Ureter (tissue), 1 donor: ENCODE data around the gene MEGF6. TPM values are rescaled to one million over a fixed set of nuclear protein-coding genes. Genes with fewer than 3 reads are reported as not detected.

ENCODE experiments used
- DNase-seq: peaks from one replicate; pipeline ENCODE4 v3.0.0-alpha.2; 2020; ENCODE audit warnings: low spot score
- total RNA-seq: library from RNA; stranded (reverse); gene quantifications from one replicate; pipeline ENCODE4 v1.2.4, GENCODE V29; 2023
- donor health status: DM: yes; HTN: yes; CAD: no.

Gene MEGF6
- total RNA-seq, 1 donor from 2014 or later, result 22.2 TPM

DNA sequence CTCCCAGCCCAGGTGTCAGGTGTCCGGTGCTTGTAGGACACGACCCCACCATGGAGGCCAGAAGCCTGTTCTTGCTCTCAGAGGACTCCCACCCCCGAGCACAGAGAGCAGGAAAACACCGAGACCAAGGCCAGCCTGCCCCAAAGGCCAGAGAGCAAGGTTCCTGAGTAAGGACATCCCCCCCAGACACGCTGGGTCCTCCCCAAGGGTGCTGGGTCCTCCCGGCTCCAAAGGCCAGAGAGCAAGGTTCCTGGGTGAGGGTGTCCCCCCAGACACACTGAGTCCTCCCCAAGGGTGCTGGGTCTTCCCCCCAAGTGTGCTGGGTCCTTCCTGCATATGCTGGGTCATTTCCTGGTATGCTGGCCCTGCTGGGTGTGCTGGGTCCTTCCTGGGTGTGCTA is 40.0 kb downstream of the MEGF6 start:
- DNase-seq, result no peak

DNA sequence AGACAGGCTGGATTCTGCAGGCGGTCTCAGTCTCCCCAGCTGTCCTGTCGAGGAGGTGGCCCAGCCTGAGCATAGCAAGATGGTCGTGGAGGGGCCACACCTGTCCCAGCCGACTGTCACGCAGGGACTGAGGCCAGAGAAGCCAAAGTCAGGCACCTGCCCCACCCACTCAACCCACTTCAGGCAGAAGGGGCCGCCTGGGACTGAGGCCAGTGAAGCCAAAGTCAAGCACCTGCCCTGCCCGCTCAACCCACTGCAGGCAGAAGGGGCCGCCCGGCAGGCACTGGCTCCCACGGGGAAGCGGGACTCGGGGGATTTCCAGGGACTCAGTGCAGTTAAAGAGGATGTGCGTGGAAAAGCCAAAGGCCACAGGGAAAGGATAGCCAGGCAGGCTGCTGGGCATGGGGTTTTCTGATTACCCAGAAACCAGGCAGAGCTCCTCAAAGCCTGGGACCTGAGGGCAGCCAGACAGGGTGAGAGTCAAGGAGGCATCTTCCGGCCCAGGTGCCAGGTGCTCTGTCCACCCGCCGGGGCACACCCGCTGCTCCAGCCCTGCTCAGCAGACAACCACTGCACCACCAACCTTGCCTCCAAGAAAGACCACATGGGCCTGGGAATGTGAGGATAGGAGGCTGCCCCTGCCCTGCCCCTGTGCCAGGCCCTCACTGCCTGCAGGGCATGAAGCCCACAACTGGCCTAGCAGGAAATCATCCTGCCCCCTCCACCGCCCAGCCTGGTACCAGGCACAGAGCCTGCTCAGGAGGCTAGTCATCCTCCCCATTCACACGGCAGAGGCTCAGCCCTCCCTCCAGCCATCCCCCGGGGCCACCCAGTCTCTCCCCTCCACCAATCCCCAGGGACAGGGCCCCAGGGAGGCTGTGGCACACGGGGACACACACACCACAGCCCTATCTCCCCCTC is 41.0 kb downstream of the MEGF6 start:
- DNase-seq, result no peak

DNA sequence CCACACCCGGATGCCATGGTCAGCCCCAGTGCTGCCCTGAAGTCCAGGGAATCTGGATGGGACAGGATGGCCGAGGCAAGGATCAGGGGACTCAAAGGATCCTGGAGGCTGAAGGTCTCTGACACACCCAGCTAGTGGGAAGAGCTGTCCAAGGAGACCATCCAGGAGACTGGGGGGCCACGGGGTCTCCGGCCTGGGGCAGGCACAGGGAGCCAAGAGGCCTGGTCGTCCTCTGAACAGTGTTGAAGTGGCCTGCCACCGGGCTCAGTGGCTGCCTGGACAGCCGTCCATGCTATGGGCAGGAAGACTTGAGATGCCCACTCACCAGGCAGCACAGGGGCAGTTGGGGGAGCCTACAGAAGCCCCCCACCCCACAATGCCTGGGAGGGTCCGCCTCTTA is 41.9 kb downstream of the MEGF6 start:
- DNase-seq, result no peak

DNA sequence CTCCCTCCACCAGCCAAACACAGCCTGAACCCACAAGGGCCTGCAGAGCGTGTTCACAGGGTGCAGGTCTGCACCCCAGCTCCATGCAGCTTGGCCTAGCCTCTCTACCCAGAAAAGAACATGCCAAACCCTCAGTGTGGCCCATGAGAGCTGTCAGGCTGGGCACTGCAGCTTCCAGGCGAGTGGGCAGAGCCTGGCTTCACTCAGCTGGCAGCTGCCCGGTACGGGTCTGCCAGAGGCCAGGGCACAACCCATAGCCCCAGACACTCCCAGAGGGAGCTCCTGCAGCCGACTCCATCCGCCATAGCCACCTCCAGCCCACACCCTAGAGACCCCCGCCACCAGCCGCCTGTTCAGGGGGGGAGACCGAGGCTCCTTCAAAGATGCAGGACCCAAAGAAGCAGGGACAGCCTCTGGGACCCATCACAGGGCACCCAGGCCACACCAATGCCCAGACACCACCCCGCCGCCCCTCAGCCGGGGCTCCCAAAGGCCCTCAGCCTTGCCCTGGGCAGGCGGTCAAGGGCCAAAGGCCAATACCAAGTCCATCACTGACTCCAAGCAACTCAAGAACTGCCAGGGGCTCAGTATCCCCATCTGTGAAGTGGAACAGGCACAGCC is 42.4 kb downstream of the MEGF6 start:
- DNase-seq, result no peak

DNA sequence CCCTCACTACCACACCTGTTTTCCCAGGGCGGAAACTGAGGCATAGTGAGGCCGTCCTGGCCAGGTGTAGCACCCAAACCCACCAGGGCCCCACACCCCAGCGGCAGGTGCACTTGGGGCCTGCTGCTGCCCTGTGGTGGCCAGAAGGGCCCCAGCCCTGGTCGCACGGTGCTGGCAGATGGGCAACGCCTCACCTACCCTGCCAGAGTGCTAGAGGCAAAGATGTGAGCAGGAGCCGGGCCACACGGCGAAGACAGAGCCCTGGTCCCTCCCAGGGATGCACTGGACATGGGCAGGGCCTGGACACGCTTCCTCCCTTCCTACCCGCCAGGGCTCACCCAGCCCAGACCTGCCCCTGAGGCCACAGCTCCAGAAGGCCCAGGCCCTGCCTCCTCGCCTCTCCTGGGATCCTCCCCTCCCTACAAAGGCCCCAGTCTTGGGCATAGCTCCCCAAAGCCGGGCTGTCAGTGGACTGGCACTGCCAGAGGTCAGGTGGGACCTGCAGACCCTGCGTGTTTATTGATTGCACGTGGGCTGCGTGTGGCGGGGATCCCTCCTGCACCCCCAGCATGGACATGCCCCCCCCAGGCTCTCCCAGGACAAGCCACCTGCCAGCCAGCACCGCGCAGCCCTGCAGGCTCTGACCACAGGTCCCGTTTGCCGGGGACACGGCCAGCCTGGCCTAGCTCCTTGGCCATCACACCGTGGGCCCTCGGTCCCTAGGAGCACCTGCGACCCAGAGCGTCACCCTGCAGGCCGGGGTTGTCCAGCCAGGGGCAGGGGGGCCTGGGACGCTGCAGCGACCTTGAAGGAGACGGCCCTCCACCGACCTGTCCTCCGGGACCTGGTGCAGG is 44.1 kb downstream of the MEGF6 start:
- DNase-seq, result no peak

DNA sequence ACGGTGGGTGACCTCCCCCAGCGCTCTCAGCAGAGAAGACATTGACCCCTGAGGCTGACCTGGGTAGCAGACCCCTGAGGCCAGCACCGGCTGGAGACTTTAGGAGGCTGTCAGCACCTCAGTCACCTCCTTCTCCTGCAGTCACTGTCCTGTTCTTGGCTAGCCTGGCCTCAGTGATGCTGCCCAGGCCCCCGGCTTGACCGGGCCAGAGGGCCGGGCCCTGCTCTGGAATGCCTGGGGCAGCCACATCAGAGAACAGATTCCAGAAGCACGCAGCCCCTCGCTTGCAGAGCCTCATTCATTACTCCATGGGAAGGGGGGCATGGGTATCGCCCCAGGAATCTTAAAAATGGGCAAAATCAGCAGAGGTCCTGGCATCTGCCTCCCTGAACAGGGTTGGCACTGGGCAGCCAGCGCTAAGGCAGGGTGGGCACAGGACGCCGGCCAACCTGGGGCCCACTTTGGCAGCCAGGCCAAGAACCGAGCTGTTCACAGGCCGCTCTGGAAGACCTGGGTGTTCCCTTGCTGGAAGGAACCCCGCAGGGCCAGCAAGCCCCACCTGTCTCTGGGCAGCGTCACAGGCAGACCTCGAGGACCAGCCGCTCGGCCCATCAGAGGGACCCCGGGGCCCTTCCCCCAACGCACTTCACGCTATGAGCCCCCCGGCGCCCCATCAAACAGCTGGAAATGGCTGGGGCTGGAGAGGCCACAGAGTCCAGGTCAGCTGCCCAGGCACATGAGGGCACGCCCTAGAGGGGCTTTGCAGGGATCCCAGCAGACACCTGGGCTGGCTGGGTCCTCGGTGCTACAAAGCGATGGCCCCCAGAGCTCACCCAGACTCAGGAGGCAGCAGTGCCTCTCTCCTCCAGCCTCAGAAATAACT is 45.1 kb downstream of the MEGF6 start:
- DNase-seq, result no peak

DNA sequence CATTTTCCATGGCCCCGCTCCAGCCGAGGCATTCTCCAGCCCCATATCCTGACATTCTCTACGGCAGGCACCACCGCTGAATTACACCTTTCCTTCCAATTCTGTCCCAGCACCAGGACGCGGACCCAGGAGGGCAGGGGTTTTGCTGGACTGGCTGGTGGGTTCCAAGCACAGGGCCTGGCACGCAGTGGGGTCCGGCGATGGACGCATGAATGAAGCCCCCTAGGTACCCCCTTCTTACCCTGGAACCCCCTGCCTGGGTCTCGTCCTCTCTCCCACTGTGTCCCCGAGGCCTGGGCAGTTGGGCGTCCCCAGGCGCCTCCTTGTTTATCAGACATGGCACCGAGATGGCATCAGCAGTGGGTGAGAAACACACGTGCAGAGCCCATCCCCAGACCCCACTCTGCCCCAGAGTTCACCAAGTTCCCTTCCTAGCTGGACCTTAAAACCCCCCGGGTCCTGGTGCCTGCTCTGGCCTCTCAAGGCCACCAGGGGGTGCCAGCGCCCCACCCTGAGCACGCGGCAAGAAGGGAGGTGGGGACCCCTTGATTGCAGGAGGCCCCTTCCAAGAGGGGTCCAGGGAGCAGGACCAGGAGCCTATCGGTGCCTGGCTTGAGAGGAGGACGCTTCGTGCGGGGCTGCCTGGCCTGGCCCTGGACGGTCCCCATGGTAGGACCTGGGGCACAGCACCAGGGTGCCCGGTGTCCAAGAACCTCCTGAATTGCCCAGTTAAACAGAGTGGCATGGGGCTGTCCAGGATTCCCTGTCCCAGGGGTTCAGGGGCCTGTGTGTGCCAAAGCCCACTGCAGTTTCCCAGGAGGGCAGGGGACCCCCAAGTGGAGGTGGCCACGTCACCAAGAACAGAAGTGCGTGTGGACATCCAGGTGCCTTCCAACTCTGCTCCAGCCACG is 46.1 kb downstream of the MEGF6 start:
- DNase-seq, result no peak

DNA sequence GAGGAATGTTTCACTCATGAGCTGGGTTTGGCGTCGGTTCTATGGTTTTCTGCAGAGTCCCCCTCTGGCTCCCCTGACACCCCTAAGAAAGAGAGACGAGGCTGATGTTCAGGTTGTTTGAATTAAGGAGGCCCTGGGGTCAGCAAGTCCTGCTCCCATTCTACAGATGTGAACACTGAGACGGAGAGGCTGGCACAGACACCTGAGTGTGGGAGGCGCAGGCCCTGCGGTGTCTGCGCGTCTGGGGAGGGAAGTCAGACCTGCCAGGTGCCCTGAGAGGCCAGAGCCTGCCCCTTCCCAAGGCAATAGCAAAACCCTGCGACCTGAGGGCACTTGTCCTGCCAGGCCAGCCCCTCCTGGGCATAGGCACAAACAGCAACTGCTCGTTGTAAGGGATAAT is 47.7 kb downstream of the MEGF6 start:
- no peak for DNase-seq

DNA sequence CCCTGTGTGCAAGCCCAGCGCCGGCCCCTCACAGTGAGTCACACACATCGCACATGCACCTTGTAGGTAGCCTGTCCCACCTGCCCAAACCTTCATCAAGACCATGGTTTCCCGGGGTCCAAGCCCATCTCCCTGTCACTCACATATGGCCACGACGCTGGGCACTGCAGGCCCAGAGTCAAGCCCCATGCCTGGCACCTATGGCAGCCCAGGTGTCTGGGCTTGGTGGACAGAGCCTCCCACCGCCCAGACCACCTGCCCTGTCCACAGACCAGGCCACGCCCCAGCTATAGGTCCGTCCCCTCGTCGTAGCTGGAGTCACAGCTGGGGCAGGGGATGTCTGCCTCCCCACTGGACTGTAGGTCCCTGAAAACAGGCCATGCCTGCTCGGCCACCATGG is 48.2 kb downstream of the MEGF6 start:
- no peak for DNase-seq

DNA sequence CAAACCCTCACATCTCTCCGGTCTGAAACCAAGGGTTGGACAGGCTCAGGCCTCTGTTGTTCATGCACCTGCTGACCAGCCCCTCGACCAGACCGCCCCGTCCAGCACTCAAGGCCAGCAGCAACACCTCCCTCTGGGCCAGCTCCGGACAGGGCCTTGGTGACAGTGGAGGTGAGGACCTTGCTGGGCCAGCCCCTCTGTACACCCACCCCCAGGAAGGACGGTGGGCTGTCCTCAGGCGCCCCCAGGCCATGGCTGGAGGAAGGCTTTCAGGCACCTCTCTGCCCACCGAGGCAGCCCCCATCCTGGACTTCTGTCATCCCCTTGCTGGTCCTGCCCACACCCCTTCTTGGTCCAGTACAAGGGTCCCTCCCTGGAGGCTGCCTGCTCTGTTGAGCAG is 48.6 kb downstream of the MEGF6 start:
- DNase-seq, result no peak

DNA sequence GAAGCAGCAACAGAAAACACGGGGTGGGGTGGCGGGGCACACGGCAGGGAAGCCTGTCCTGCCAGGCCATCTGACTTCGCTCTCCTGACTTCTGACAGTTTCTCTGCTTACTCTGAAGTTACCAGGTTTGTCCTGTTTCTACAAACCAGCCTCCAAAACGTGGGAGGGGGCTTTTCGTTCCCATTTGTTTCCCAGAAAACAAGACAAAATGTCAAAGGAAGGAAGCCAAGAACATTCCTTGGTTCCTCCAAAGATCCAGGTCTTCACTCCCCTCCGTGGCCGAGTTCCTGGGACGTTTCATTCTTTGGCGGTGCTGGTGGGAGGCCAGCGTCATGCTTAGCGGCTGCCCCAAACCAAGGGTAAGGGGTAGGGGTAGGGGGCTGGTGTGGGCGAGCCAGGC is 49.6 kb downstream of the MEGF6 start:
- no peak for DNase-seq

DNA sequence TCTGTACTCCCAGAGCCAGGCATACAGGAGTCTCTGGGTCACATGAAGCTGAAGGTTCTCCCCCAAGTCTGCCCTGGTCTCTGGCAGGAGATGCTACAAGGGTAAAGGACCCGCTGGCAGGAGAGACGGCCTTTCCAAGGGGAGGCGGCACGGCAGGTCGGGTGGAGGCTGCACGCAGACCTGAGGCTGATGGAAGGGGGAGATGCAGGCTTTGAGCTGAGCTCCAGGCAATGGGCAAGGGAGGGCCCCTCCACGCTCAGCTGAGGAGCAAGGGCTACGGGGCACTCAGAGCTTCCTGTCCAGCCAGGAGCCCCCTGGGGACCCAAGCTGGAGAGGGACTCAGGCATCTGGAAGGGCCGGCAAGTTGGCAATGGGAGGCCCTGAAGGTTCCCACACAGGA is 50.3 kb downstream of the MEGF6 start:
- no peak for DNase-seq

DNA sequence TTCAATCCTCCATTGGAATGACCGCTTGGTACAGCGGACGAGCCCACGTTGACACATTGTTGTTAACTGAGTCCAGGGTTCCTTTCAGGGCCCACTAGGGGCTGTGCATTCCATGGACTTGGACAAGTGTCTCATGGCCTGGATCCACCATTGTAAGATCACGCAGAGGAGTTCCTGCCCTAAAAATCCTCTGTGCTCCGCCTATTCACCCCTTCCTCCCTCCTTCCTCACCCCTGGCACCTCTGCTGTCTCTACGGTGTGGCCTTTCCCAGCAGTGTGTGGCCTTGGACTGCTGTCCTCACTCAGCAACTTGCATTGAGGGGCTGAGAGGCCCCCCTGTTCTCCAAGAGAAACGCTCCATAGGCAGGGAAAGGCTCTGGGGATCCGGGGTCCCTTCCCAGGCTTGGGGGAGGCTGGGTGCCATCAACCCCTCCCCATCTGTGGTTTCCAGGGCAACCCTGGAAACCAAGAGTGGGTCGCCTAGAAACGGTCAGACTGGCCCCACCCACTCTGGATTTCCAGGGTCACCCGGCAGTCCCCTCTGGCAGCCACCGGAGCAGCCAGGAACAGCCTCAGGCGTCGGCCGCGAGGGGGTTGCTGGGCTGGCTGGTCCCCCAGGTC is 50.9 kb downstream of the MEGF6 start:
- no peak for DNase-seq

DNA sequence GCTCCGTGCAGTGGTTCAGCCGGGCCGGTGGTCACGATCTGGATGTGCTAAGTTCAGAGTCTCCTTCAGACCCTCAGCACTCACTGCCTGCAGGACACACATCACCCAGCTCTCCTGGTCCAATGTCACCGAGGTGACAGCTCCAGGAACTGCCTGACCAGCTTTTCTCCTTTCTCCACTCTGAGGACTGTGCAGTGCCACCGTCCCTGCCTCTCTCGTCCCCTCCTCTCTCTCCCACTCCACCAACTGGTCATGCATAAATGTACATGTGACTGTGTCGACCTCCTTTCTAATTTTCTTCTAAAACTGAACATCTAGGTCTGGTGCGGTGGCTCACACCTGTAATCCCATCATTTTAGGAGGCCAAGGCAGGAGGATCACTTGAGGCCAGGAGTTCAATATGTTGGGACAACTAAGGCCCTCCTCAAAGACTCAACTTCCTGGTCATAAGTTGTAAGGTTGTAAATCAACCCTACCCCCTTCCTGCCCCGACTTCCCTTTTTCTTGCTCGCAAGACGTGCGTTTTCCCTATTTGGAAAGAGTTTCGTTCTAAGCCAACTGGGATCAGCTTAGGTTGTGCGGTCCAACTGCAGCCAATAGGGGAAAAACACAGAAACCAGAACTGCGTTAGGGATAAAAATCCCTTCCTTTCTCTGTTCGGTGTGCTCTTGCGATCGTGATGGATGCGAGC is 53.1 kb downstream of the MEGF6 start:
- DNase-seq, result no peak

DNA sequence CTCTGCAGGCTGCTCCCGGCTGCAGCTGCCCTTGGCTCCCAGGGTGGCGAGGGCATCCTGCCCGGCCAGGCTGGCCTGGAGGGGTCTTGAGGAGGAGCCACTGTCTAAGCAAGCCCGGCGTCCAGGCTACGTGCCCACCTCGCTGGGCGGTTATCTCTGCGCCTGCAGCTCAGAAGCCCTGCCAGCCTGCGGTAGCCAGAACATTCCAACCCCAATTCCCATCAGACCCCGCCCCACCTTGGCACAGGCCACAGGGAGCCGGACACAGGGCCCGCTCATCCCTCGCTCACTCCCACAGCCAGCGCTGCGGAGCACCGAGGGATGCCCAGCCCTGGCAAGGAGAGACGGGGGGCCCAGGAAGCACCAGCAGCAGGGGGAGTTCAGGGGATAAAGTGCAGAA is 53.9 kb downstream of the MEGF6 start:
- peak; percentile 82 for DNase-seq

DNA sequence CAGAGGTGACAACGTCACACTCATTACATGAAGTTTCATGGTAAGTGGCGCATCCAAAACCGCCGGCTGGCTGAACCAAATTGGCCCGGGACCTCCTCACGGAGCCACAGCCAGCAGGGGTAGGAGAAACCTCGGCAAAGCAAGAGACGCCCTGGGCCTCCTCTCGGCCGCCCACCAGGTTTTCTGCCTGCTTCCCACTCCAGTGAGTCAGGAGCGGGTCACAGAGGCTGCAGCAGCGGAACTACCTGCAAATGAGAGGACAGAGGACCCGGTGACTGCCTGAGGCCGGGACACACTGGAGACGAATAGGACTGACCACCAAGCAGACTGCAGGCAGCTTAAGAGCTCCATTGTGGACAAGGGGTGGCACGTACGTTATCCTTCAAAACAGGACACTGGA is 55.0 kb downstream of the MEGF6 start:
- DNase-seq, result no peak

DNA sequence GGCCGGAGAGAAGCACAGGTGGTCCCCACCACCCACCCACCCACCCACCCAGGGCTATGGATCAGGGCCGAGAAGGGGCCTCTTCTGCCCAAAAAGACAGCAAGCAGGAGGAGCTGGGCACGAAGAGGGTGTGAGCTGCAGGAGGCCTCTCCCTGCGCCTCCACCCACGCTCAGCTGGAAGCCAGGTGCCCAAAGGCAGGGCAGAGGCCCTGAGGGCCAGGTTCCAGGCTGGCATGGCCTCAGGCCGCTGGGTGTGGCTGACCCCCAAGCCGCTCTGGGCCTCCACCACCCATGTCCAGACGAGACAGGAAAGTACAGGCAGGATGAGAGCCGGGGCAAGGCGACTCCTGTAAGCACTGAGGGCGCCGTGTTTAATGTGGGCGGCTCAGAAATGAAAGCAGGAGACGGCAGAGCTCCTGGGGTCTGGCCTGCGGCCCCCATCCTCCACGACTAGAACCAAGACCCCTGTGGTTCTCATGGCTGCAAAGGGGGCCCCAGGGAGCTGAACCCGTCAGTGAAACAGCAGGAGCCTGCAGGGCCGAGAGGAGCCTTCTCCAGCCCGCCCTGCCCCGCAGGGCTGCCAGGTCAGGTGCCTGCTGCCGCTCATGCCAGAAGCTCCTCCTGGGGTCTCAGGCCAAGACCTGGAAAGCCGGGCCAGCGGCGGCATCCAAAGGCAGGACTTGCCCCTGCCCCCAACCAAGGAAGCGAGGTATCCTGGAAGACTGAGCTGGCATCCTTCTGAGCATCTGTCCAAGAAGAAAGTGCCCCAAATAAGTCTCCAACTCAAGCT is 56.0 kb downstream of the MEGF6 start:
- no peak for DNase-seq

DNA sequence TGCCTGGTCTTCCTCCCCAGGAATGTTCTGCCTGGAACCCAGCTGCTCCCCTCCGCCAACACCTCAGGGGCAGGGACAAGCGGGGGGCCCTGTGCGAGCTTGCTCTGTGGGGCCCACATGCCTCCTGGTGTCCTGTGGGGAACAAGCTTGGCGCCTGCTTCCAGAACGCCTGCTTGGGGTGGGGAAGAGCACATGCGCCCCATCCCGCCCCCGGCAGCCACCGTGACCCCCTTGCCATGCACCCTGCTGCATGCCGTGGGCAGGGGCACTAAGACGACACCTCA is 57.4 kb downstream of the MEGF6 start:
- no peak for DNase-seq
